ENCODE data around the gene FIG4. TPM values are rescaled to one million over a fixed set of nuclear protein-coding genes. Genes with fewer than 3 reads are reported as not detected.

The FIG4 gene
- total and polyA plus RNA-seq, 2 of the 13 experiments (the other 11 are each of a cell fraction or from before 2014, with no cell fraction given) = 5.5 to 7.9 TPM

GRCh38 chr6:109705258-109705657, 14.2 kb downstream of the FIG4 start (continued):
- TF ChIP-seq ZUFSP (CRISPR knock-in tag; IDR thresholded peaks at IDR 0.05; ENCODE audit: borderline replicate concordance) (no peak), PLSCR1 (CRISPR knock-in tag; IDR thresholded peaks at IDR 0.05; ENCODE audit: borderline replicate concordance) (no peak), FOXC1 (CRISPR knock-in tag; IDR thresholded peaks at IDR 0.05; ENCODE audit: borderline replicate concordance) (no peak), ZKSCAN5 (CRISPR knock-in tag; IDR thresholded peaks at IDR 0.05) (no peak), RAD51 (IDR thresholded peaks at IDR 0.05; ENCODE audit: borderline replicate concordance) (no peak), SMC3 (IDR thresholded peaks at IDR 0.05; ENCODE audit: low read length) (peak; percentile 99), JUNB (CRISPR knock-in tag; IDR thresholded peaks at IDR 0.05; ENCODE audit: borderline replicate concordance) (no peak), PAX8 (CRISPR knock-in tag; IDR thresholded peaks at IDR 0.05; ENCODE audit: borderline replicate concordance) (no peak), BRF2 (CRISPR knock-in tag; IDR thresholded peaks at IDR 0.05) (no peak), KAT7 (CRISPR knock-in tag; IDR thresholded peaks at IDR 0.05; ENCODE audit: borderline replicate concordance) (no peak), ZNF263 (CRISPR knock-in tag; IDR thresholded peaks at IDR 0.05) (no peak), ZFX (CRISPR knock-in tag; IDR thresholded peaks at IDR 0.05; ENCODE audit: low read depth) (peak; percentile 36; the same call in 1 of the 2 replicates), RFX1 (IDR thresholded peaks at IDR 0.05) (no peak), ZNF431 (CRISPR knock-in tag; IDR thresholded peaks at IDR 0.05; ENCODE audit: borderline replicate concordance, low read depth) (no peak), NFIC (IDR thresholded peaks at IDR 0.05; ENCODE audit: low read length) (no peak), KIAA2018 (CRISPR knock-in tag; IDR thresholded peaks at IDR 0.05; ENCODE audit: borderline replicate concordance) (no peak)
- TF ChIP-seq, protein P1, sequence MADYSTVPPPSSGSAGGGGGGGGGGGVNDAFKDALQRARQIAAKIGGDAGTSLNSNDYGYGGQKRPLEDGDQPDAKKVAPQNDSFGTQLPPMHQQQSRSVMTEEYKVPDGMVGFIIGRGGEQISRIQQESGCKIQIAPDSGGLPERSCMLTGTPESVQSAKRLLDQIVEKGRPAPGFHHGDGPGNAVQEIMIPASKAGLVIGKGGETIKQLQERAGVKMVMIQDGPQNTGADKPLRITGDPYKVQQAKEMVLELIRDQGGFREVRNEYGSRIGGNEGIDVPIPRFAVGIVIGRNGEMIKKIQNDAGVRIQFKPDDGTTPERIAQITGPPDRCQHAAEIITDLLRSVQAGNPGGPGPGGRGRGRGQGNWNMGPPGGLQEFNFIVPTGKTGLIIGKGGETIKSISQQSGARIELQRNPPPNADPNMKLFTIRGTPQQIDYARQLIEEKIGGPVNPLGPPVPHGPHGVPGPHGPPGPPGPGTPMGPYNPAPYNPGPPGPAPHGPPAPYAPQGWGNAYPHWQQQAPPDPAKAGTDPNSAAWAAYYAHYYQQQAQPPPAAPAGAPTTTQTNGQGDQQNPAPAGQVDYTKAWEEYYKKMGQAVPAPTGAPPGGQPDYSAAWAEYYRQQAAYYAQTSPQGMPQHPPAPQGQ (CRISPR knock-in tag; IDR thresholded peaks at IDR 0.05; ENCODE audit: borderline replicate concordance) = no peak

Measured in HepG2 (cell line).